Ovary (tissue), 9 donors: ENCODE measurements around the gene TNIP1. TPM values are rescaled to one million over a fixed set of nuclear protein-coding genes. Genes with fewer than 3 reads are reported as not detected.

ENCODE experiments used
- DNase-seq, 5 donors: peaks; one replicate each; pipeline ENCODE4 v3.0.0-alpha.2; 2019 to 2020
- H3K27ac ChIP-seq, 2 donors: fragments of 200-600 bp; one replicate each; pipeline versions ENCODE4 v1.5.1 to v1.8.0; 2019 to 2022
- H3K27me3 ChIP-seq: fragments of 200-600 bp; one replicate; pipeline ENCODE4 v1.8.0; 2022
- H3K36me3 ChIP-seq: fragments of 200-600 bp; sonication (generic); one replicate; pipeline ENCODE4 v1.5.1; 2019
- H3K4me1 ChIP-seq: one replicate; pipeline ENCODE4 v1.8.1; 2013; ENCODE audit warnings: mild to moderate bottlenecking, moderate library complexity; ENCODE audit not compliant: insufficient read depth
- H3K4me3 ChIP-seq: fragments of 200-600 bp; sonication (generic); one replicate; pipeline ENCODE4 v1.5.1; 2017
- H3K9me3 ChIP-seq, 2 donors: fragments of 200-600 bp in 1 of 2; sonication (generic) in 1 of 2; one replicate each; pipeline versions ENCODE4 v1.5.1 to v1.8.1; 2013 to 2019; ENCODE audit warnings: mild to moderate bottlenecking in 1 of 2, moderate library complexity in 1 of 2
- EP300 ChIP-seq: sonication (generic); formaldehyde crosslinking; IDR thresholded peaks from one replicate; pipeline ENCODE4 v1.6.1; 2017; ENCODE audit warnings: antibody characterized with exemption
- POLR2A ChIP-seq: fragments of 450-650 bp; IDR thresholded peaks from one replicate; pipeline ENCODE4 v1.6.1; 2017; ENCODE audit warnings: antibody characterized with exemption, mild to moderate bottlenecking, moderate library complexity
- WGBS, 3 donors: extraction: QIAGEN DNeasy Blood & Tissue Kit in 1 of 3; methylation state at CpG; one replicate each; pipeline versions ENCODE4 v1.1.5 to v1.1.7; 2013 to 2017; 5-methylcytosine and 5-hydroxymethylcytosine counted together
- intact Hi-C, 4 donors: fragments of 100-400 bp; cut with DNase I; formaldehyde crosslinking; loops; one replicate each; pipeline versions ENCODE4 v1.11.0 to v1.15.1; 2022 to 2023
- polyA plus RNA-seq, 2 donors: library from polyadenylated mRNA; stranded (reverse); fragments of 200-250 nt in 1 of 2; fragments of 350-450 nt in 1 of 2; fragmentation: Illumina TruSeq in 1 of 2; extraction: RNeasy Lipid Tissue Mini Kit (QIAGEN cat#74804) in 1 of 2; gene quantifications; one replicate each; pipeline ENCODE4 v1.2.3, GENCODE V29; 2013 to 2014
- total RNA-seq, 7 donors: library from RNA; depleted of rRNA in 2 of 7; stranded (reverse); fragments of >200 nt in 2 of 7; fragmentation: NEBNext Ultra II Directional in 3 of 7; extraction: Animal tissue kit (Norgen Biotek cat#: 25700) in 3 of 7; gene quantifications; one replicate each; pipeline versions ENCODE4 v1.1.0 to v1.2.4, GENCODE V29; 2016 to 2023
- TF ChIP-seq, protein P1 (sequence below), 3 donors: fragments of 450-650 bp in 2 of 3; fragments of 200-600 bp in 1 of 3; IDR thresholded peaks; one replicate each; pipeline versions ENCODE4 v1.5.1 to v1.8.0; 2016 to 2022; ENCODE audit warnings: antibody characterized with exemption in 3 of 3, mild to moderate bottlenecking in 1 of 3
- donor health status: DM: no; HTN: no; CAD: no; lungs with moderate emphysema.
- donor health status: DM: no; HTN: no; CAD: no.
- donor health status: Bipolar disorder and iron deficiency.
- donor health status: DM: yes; HTN: yes; CAD: no.
- donor health status: DM: no; HTN: no; CAD: no.
- donor health status: DM: yes; HTN: yes; CAD: no.

Gene TNIP1
- total and polyA plus RNA-seq, 9 donors, result 39.4 to 89.7 (median 60.6) TPM

DNA sequence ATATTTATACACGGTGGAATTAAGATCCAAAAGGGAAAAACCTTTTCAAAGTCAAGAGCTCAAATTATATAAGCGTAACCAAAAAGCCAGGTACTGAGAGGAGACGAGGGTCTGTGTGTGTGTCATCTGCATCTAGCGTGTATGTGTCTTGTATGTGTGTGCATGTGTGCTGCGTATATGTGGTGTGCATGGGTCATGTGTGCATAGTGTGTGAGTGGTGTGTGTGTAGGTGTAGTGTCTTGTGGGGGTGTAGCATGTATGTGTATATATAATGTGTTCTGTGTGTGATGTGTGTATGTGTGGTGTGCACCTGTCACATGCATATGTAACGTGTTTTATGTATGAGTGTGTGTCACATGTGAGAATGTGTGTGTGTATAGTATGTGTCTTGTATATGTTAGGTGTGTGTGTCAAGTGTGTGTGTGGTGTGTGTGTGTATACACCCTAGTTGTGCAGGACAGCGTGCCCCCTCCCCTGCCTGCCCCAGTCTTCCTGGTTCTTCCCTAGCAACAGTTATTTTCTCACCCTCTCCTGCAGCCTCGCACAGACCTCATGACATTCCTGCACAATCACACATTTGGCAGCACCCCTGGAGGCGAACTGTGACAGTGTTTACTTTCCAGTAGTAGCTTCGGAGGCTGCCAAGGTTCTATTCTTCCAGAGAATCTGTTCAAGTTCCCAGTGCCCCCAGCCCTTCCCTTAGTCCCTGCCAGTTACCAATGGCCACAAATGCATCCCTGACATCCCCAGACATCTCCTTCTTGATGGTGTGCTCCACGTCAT lies 27.1 kb upstream of the TNIP1 start:
- no peak for TF ChIP-seq POLR2A
- TF ChIP-seq, protein P1, sequence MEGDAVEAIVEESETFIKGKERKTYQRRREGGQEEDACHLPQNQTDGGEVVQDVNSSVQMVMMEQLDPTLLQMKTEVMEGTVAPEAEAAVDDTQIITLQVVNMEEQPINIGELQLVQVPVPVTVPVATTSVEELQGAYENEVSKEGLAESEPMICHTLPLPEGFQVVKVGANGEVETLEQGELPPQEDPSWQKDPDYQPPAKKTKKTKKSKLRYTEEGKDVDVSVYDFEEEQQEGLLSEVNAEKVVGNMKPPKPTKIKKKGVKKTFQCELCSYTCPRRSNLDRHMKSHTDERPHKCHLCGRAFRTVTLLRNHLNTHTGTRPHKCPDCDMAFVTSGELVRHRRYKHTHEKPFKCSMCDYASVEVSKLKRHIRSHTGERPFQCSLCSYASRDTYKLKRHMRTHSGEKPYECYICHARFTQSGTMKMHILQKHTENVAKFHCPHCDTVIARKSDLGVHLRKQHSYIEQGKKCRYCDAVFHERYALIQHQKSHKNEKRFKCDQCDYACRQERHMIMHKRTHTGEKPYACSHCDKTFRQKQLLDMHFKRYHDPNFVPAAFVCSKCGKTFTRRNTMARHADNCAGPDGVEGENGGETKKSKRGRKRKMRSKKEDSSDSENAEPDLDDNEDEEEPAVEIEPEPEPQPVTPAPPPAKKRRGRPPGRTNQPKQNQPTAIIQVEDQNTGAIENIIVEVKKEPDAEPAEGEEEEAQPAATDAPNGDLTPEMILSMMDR (IDR thresholded peaks at IDR 0.05), result no peak
- TF ChIP-seq EP300, result no peak

DNA sequence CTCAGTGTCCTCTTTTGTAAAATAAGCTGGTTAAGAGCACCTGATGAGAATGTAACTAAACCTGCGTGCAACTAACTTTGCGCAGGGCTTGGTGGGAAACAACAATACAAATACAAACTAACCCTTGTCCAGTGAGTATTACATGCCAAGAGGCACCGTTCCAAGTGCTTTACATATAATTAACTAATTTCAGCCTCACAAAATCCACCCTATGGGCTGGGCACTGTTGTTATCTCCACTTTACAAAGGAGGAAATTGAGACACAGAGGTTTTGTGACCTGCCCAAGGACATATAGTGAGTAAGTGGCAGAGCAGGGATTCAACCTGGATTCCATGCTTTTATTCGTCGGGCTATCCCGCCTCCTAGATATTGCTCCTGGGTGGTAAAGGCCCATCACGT lies 26.2 kb upstream of the TNIP1 start:
- Histone ChIP-seq H3K4me3 (no peak overlapping the region), H3K4me1 (peaks cover 18% of the 10 kb centered on the region), H3K27ac (no peak overlapping the region), H3K27me3 (no peaks in the 10 kb centered on the region), H3K9me3 (no peaks in the 10 kb centered on the region), H3K36me3 (no peaks in the 10 kb centered on the region)
- intact Hi-C loops, result loop anchor here in 3 of 4 donors (2.0 to 10.0 kb wide), 4 partner anchors 35 to 102 kb away; no protein-coding TSS in a partner anchor
- no peak for TF ChIP-seq EP300
- TF ChIP-seq, protein P1 (IDR thresholded peaks at IDR 0.05), result no peak
- 90 to 92% (median 90%) methylated on average over 7 of the region's 7 CpGs for whole genome bisulfite sequencing, 3 donors
- DNase-seq, result no peak

More for the DNA sequence above, 27.1 kb upstream of the TNIP1 start:
- H3K9me3 ChIP-seq, result no peaks in the 10 kb centered on the region
- H3K4me1 ChIP-seq, result peaks cover 18% of the 10 kb centered on the region
- no peaks in the 10 kb centered on the region for H3K36me3 ChIP-seq
- WGBS, 3 donors, result 69 to 73% (median 72%) methylated on average over 11 of the region's 11 CpGs
- no peak overlapping the region for H3K4me3 ChIP-seq
- intact Hi-C loops, result loop anchor here in 3 of 4 donors (2.0 to 10.0 kb wide), 4 partner anchors 36 to 103 kb away; no protein-coding TSS in a partner anchor
- no peak for DNase-seq
- no peak overlapping the region for H3K27ac ChIP-seq
- no peaks in the 10 kb centered on the region for H3K27me3 ChIP-seq

DNA sequence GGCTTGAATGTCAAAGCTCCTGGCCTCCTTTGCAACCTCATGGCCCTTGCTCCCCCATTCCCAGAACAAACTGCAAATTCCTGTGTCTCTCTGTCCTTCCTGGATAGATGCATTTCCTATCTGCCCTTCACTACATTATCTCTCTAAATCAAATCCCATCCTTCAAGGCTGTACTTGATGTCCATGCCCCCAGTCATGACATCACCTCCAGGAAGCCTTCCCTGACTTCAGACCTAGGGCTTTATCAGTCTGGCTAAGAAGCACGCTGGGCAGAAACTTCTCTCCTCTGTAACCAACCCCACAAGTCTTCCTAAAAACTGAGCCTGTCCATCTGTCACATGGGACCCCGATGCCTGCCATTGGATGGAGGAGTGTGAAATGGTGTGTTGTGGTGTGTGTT lies 25.7 kb upstream of the TNIP1 start:
- DNase-seq, result no peak
- no peak overlapping the region for H3K27ac ChIP-seq
- intact Hi-C loops, result loop anchor here in 3 of 4 donors (2.0 to 10.0 kb wide), 4 partner anchors 34 to 102 kb away; no protein-coding TSS in a partner anchor
- TF ChIP-seq EP300, result no peak
- TF ChIP-seq, protein P1 (IDR thresholded peaks at IDR 0.05), result no peak
- no peak for TF ChIP-seq POLR2A
- H3K36me3 ChIP-seq, result no peaks in the 10 kb centered on the region
- H3K9me3 ChIP-seq, result no peaks in the 10 kb centered on the region
- WGBS, 3 donors, result 89 to 96% (median 91%) methylated on average over 2 of the region's 2 CpGs
- H3K4me1 ChIP-seq, result peaks cover 18% of the 10 kb centered on the region
- H3K27me3 ChIP-seq, result no peaks in the 10 kb centered on the region
- H3K4me3 ChIP-seq, result no peak overlapping the region

DNA sequence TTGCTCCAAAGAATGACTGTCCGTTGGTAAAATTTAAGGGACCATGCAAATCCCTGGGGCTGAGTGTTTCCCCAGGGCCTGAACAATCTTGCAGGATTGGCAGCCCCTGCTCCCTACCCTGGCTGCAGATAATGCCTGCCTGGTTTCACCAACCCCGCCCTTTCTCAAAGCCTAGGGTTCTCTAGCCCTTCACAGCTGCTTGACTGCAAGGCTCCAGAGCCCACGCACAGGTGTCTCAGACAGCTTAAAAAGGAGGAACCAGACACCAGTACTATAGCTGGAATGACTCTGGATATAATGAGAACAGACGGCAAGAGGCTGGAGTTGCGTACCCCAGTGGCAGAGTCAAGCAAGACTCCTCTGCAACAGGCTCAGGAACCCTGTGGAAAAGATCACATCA lies 25.2 kb upstream of the TNIP1 start:
- Histone ChIP-seq H3K4me3 (no peak overlapping the region), H3K4me1 (peaks cover 20% of the 10 kb centered on the region), H3K27ac (no peak overlapping the region), H3K27me3 (no peaks in the 10 kb centered on the region), H3K9me3 (no peaks in the 10 kb centered on the region), H3K36me3 (no peaks in the 10 kb centered on the region)
- TF ChIP-seq, protein P1 (IDR thresholded peaks at IDR 0.05), result no peak
- no peak for TF ChIP-seq EP300
- TF ChIP-seq POLR2A, result no peak
- DNase-seq, result no peak
- 81 to 93% (median 82%) methylated on average over 5 of the region's 5 CpGs for WGBS, 3 donors
- intact Hi-C loops, result loop anchor here in 3 of 4 donors (2.0 to 10.0 kb wide), 4 partner anchors 34 to 101 kb away; no protein-coding TSS in a partner anchor
